HepG2 (cell line): Measurements from ENCODE around the gene LTB4R. TPM values are rescaled to one million over a fixed set of nuclear protein-coding genes. Genes with fewer than 3 reads are reported as not detected.

Experiments
- CEBPG ChIP-seq: IDR thresholded peaks from 2 replicates; pipeline ENCODE4 v1.6.1; 2016
- EED ChIP-seq: sonication (generic); formaldehyde crosslinking; IDR thresholded peaks from 2 replicates; pipeline ENCODE4 v1.5.0; 2020; ENCODE audit warnings: mild to moderate bottlenecking, missing genetic modification reagents
- GATAD1 ChIP-seq: IDR thresholded peaks from 2 replicates; pipeline ENCODE4 v1.6.1; 2016; ENCODE audit warnings: missing genetic modification reagents, missing compliant biosample characterization
- RBM39 ChIP-seq: fragments of 200-400 bp; formaldehyde crosslinking; IDR thresholded peaks from one replicate; pipeline ENCODE4 v1.6.1; 2018; ENCODE audit warnings: antibody characterized with exemption, mild to moderate bottlenecking, low read depth, low read length; ENCODE audit not compliant: poor library complexity, severe bottlenecking
- SIX1 ChIP-seq: sonication (generic); formaldehyde crosslinking; IDR thresholded peaks from 2 replicates; pipeline ENCODE4 v1.4.0; 2020; ENCODE audit warnings: missing genetic modification reagents, borderline replicate concordance
- ZFP36L2 ChIP-seq: sonication (generic); formaldehyde crosslinking; IDR thresholded peaks from 2 replicates; pipeline ENCODE4 v1.4.0; 2020; ENCODE audit warnings: missing genetic modification reagents
- ZNF101 ChIP-seq: sonication (generic); formaldehyde crosslinking; IDR thresholded peaks from 2 replicates; pipeline ENCODE4 v1.4.0; 2020; ENCODE audit warnings: mild to moderate bottlenecking, low read depth, missing genetic modification reagents, borderline replicate concordance
- ZNF3 ChIP-seq: IDR thresholded peaks from 2 replicates; pipeline ENCODE4 v1.7.0; 2017; ENCODE audit warnings: inconsistent platforms
- ZNF329 ChIP-seq: sonication (generic); formaldehyde crosslinking; IDR thresholded peaks from 2 replicates; pipeline ENCODE4 v1.9.0; 2021; ENCODE audit warnings: low read depth, mild to moderate bottlenecking, missing genetic modification reagents
- ZNF672 ChIP-seq: sonication (generic); formaldehyde crosslinking; IDR thresholded peaks from 2 replicates; pipeline ENCODE4 v1.8.1; 2022; ENCODE audit warnings: missing genetic modification reagents
- ZNF720 ChIP-seq: sonication (generic); formaldehyde crosslinking; IDR thresholded peaks from 2 replicates; pipeline ENCODE4 v1.4.0; 2020; ENCODE audit warnings: missing genetic modification reagents
- polyA plus RNA-seq, 8 experiments: library from polyadenylated mRNA; depleted of rRNA in 3 of 8; stranded (reverse) in 7 of 8; unstranded in 1 of 8; fragments of >200 nt; fragmentation: Illumina TruSeq in 4 of 8; extraction: Trizol in 4 of 8; gene quantifications; 2 replicates each; pipeline versions ENCODE4 v1.2.1 to v1.2.3, GENCODE V29; 2011 to 2016; ENCODE audit warnings: low read depth in 4 of 8, missing spikeins in 1 of 8, mixed read lengths in 1 of 8; ENCODE audit not compliant: insufficient read depth in 1 of 8
- total RNA-seq, 5 experiments: library from RNA; depleted of rRNA; stranded (reverse); fragments of >200 nt; fragmentation: Illumina TruSeq; extraction: Trizol; gene quantifications; 2 replicates each; pipeline ENCODE4 v1.2.3, GENCODE V29; 2016; ENCODE audit warnings: low read depth in 1 of 5
- TF ChIP-seq, protein P1 (sequence below): sonication (generic); formaldehyde crosslinking; IDR thresholded peaks from 2 replicates; pipeline ENCODE4 v1.8.0; 2022; ENCODE audit warnings: missing genetic modification reagents, mild to moderate bottlenecking, borderline replicate concordance
- TF ChIP-seq, protein P2 (sequence below): sonication (generic); formaldehyde crosslinking; IDR thresholded peaks from 2 replicates; pipeline ENCODE4 v1.8.1; 2023; ENCODE audit warnings: mild to moderate bottlenecking, moderate library complexity, missing genetic modification reagents
- TF ChIP-seq, protein P3 (sequence below): sonication (generic); formaldehyde crosslinking; IDR thresholded peaks from 2 replicates; pipeline ENCODE4 v1.5.1; 2020; ENCODE audit warnings: missing genetic modification reagents, mild to moderate bottlenecking, borderline replicate concordance
- TF ChIP-seq, protein P4 (sequence below): IDR thresholded peaks from 2 replicates; pipeline ENCODE4 v1.6.1; 2016; ENCODE audit warnings: low read depth, missing genetic modification reagents, missing compliant biosample characterization

Gene LTB4R
- total and polyA plus RNA-seq, 2 of the 13 experiments (the other 11 are each of a cell fraction or from before 2014, with no cell fraction given): 3.2 to 8.2 TPM

DNA sequence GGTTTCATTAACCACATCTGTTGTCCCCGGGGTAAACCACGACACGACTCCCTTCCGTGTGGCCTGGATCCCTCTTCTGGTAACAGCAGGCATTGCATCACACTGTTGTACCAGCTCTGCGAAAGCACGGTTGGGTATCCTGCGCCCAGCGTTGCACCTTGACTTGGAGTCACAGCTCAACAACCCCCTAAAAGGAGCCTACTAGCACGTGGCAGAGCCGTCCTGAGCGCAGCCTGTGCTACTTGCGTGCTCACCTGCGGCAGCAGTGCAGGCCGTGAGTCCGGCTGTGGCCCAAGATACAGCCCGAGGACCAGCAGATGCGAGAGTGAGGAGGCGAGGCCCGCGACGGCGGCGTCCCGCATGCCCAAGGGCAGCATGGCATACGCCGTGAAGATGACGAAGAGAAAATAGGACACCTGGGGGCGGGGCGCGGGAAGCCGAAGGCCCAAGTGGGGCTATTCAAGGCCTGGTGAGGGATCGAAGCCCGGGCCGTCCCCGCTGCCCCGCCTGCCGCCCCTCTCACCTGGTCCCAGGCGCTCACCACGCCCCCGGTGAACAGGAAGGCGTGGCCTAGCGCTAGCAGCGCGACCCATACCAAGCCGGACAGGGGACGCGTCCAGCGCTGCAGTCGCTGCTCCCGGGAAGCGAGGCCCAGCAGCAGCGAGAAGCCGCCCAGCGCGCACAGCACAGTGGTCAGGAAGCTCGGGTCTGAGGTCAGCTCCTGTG, 21.1 kb downstream of the LTB4R start (continued):
- TF ChIP-seq, protein P1, sequence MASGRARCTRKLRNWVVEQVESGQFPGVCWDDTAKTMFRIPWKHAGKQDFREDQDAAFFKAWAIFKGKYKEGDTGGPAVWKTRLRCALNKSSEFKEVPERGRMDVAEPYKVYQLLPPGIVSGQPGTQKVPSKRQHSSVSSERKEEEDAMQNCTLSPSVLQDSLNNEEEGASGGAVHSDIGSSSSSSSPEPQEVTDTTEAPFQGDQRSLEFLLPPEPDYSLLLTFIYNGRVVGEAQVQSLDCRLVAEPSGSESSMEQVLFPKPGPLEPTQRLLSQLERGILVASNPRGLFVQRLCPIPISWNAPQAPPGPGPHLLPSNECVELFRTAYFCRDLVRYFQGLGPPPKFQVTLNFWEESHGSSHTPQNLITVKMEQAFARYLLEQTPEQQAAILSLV (CRISPR knock-in tag): peak; percentile 98
- TF ChIP-seq ZNF672 (CRISPR knock-in tag) (no peak), ZNF101 (peak; percentile 96), ZNF720 (CRISPR knock-in tag) (peak; percentile 86; the same call in 1 of the 2 replicates), EED (CRISPR knock-in tag) (peak; percentile 100), ZNF3 (CRISPR knock-in tag) (peak; percentile 84), CEBPG (peak; percentile 98), GATAD1 (CRISPR knock-in tag) (peak; percentile 69; the same call in 1 of the 2 replicates), ZFP36L2 (CRISPR knock-in tag) (0 out of 2 replicates have a peak, but pooled peaks have one; percentile 58), SIX1 (CRISPR knock-in tag) (no peak), ZNF329 (CRISPR knock-in tag) (peak; percentile 49; the same call in 1 of the 2 replicates), RBM39 (peak; percentile 17)
- TF ChIP-seq, protein P2, sequence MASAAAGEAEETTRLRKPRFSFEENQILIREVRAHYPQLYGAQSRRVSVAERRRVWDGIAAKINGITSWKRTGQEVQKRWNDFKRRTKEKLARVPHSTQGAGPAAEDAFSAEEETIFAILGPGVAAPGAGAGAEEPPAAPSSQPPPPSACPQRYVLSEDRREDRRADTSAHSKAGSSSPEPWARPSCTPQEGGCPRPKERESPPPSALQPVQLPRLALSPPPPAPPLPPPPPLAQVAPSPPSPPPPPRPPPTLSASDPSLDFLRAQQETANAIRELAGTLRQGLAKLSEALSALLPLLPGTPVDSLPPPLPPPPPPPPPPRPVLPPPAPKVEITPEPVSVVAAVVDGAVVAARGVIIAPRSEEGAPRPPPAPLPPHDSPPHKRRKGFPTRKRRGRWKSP (CRISPR knock-in tag): peak; percentile 98
- TF ChIP-seq, protein P3, sequence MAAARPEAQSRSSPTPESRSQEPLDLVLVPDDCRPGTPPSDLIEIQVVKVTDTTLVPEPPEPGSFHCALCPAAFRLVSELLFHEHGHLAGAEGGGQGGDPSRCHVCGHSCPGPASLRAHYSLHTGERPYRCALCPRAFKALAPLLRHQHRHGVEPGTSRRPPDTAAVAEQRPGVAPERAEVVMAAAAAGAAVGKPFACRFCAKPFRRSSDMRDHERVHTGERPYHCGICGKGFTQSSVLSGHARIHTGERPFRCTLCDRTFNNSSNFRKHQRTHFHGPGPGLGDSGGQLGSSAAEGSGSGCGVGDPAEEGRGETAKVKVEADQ (CRISPR knock-in tag): peak; percentile 91
- TF ChIP-seq, protein P4, sequence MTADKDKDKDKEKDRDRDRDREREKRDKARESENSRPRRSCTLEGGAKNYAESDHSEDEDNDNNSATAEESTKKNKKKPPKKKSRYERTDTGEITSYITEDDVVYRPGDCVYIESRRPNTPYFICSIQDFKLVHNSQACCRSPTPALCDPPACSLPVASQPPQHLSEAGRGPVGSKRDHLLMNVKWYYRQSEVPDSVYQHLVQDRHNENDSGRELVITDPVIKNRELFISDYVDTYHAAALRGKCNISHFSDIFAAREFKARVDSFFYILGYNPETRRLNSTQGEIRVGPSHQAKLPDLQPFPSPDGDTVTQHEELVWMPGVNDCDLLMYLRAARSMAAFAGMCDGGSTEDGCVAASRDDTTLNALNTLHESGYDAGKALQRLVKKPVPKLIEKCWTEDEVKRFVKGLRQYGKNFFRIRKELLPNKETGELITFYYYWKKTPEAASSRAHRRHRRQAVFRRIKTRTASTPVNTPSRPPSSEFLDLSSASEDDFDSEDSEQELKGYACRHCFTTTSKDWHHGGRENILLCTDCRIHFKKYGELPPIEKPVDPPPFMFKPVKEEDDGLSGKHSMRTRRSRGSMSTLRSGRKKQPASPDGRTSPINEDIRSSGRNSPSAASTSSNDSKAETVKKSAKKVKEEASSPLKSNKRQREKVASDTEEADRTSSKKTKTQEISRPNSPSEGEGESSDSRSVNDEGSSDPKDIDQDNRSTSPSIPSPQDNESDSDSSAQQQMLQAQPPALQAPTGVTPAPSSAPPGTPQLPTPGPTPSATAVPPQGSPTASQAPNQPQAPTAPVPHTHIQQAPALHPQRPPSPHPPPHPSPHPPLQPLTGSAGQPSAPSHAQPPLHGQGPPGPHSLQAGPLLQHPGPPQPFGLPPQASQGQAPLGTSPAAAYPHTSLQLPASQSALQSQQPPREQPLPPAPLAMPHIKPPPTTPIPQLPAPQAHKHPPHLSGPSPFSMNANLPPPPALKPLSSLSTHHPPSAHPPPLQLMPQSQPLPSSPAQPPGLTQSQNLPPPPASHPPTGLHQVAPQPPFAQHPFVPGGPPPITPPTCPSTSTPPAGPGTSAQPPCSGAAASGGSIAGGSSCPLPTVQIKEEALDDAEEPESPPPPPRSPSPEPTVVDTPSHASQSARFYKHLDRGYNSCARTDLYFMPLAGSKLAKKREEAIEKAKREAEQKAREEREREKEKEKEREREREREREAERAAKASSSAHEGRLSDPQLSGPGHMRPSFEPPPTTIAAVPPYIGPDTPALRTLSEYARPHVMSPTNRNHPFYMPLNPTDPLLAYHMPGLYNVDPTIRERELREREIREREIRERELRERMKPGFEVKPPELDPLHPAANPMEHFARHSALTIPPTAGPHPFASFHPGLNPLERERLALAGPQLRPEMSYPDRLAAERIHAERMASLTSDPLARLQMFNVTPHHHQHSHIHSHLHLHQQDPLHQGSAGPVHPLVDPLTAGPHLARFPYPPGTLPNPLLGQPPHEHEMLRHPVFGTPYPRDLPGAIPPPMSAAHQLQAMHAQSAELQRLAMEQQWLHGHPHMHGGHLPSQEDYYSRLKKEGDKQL (CRISPR knock-in tag): no peak; the same call in 1 of the 2 replicates
